HAP-1 (cell line): Measurements from ENCODE around the gene KLF1.
"Not testable (repeated sequence)": the region's sequence is repeated elsewhere in the genome, so short reads cannot be mapped to it uniquely, and the experiment has no call there.

ENCODE experiments used
- DNase-seq, 2 experiments: peaks; one replicate each; pipeline ENCODE4 v3.0.0-alpha.2; 2016 to 2020; ENCODE audit warnings: low spot score in 2 of 2
- H3K27me3 ChIP-seq: fragments of 250-450 bp; sonication (Bioruptor Pico); 2 replicates; pipeline ENCODE4 v1.5.1; 2020; ENCODE audit warnings: low read depth, mild to moderate bottlenecking, moderate library complexity
- H3K36me3 ChIP-seq: fragments of 250-450 bp; sonication (Bioruptor Pico); replicated peaks from 2 replicates; pipeline ENCODE4 v1.5.1; 2020; ENCODE audit warnings: mild to moderate bottlenecking
- H3K4me1 ChIP-seq: fragments of 250-450 bp; sonication (Bioruptor Pico); 2 replicates; pipeline ENCODE4 v1.5.1; 2020; ENCODE audit warnings: mild to moderate bottlenecking
- H3K4me3 ChIP-seq: fragments of 250-450 bp; sonication (Bioruptor Pico); 2 replicates; pipeline ENCODE4 v1.5.1; 2020; ENCODE audit warnings: mild to moderate bottlenecking, moderate library complexity
- H3K9me3 ChIP-seq: fragments of 250-450 bp; sonication (Bioruptor Pico); 2 replicates; pipeline ENCODE4 v1.5.1; 2020; ENCODE audit warnings: mild to moderate bottlenecking, moderate library complexity
- in situ Hi-C: fragments of 300-500 bp; cut with MboI; formaldehyde crosslinking; loops from 3 replicates; pipeline ENCODE4 v1.14.3; 2020; ENCODE audit warnings: low sequenced_read_pairs, inconsistent platforms, mixed read lengths

KLF1 gene

DNA sequence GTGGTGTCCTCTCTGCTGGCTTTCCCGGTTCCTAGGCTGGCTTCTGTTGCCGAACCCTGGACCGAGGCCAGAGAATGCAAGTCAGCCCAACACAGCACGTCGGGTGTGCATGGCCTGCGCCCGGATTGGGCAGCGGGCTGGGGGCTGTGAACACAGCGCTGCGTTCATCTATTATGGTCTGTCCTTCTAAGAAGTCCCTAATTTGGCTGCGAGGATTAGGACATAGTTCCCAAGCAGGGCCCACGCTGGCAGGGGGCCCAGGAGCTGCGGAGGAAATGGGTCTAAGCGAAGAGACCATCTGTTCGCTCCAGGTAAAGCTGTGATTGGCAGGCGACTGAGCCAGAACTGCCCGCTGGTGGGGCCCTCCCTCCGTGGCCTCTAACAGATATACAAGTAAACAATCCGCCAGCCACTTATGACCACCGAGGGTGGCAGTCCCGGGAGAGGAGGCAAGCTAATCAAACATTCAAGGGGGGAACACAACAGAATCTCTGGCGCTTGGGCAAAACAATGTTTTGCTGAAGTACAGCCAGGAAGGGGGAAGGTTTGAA lies 26.1 kb upstream of the KLF1 start:
- Histone ChIP-seq H3K4me3 (no peak overlapping the region), H3K36me3 (no peaks in the 10 kb centered on the region), H3K27me3 (no peaks in the 10 kb centered on the region), H3K9me3 (no peaks in the 10 kb centered on the region; the same call in 1 of the 2 replicates), H3K4me1 (peaks cover 7% of the 10 kb centered on the region)
- in situ Hi-C loops = no loop called here
- DNase-seq = peak in 1 of 2 experiments; percentile 67

DNA sequence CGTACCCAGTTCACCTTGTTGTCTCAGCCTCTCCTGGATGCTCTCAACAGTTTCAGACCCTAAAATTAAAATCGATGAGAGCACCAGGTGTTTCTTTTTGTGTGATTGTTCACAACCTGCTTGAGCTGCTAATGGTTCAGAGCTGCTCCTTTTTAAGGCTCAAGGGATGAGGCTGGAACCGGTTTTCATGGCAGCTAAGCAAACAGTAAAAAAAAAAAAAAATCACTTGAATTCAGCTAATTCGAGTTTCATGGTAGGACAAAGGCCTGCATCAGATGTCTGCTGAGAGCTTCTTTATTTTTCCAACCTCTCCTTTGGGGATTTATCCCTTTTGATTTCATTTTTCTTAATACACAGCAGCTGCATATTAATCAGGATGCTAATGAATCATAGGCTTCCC lies 25.6 kb upstream of the KLF1 start:
- no peak for DNase-seq
- no peaks in the 10 kb centered on the region for H3K36me3 ChIP-seq
- H3K4me1 ChIP-seq = peaks cover 7% of the 10 kb centered on the region
- H3K9me3 ChIP-seq = no peaks in the 10 kb centered on the region
- H3K27me3 ChIP-seq = no peaks in the 10 kb centered on the region
- H3K4me3 ChIP-seq = no peak overlapping the region
- in situ Hi-C loops = no loop called here

DNA sequence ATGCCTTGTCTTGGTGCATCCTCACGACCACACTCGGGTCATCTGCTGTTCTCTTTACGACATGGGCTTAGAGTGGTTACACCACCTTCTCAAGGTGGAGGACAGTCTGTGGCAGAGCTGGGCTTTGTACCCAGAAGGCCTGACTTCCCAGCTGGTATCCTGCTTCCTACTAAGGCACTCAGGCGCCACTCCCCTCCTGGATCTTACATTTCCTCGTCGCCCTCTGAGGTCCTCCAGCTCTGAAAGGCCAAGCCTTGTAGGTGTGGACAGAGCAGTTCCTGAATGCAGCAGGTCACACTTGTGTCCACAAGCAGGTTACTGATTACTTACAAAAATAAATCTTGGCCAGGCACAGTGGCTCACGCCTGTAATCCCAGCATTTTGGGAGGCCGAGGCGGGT lies 20.2 kb upstream of the KLF1 start:
- no peaks in the 10 kb centered on the region for H3K9me3 ChIP-seq
- no peak for DNase-seq
- H3K36me3 ChIP-seq = no peaks in the 10 kb centered on the region
- in situ Hi-C loops = no loop called here
- no peaks in the 10 kb centered on the region; the same call in 1 of the 2 replicates for H3K4me1 ChIP-seq
- no peaks in the 10 kb centered on the region for H3K27me3 ChIP-seq
- no peak overlapping the region for H3K4me3 ChIP-seq

DNA sequence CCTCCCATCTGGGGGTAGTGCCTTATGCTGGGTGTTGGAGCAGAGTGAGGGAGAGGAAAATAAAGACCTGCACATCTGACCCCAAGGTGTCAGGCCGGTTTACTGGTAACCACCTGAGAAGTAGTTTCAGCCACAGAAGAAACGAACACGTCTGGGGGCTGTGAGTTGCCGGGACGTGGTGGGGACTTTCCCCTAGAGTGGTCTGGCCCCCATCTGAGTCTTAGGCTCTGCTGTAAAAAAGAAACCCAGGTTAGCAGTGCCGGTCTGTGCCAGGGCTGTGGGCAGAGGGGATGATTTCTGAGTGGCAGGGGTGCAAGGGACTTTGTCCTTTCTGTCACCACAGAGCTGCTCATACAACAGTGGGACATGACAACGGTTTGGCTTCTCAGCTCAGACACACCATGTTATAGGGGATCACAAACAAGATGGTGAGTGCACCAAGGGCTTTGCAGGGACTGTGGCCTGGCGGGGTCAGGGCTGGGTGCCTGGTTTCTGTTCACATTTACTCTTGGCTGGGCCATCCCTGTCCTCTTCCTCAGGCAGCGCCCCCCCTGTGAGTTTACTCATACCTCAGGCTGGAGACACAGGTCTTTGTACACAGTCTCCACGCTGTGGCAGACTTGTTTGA lies 13.0 kb upstream of the KLF1 start:
- in situ Hi-C loops = no loop called here

DNA sequence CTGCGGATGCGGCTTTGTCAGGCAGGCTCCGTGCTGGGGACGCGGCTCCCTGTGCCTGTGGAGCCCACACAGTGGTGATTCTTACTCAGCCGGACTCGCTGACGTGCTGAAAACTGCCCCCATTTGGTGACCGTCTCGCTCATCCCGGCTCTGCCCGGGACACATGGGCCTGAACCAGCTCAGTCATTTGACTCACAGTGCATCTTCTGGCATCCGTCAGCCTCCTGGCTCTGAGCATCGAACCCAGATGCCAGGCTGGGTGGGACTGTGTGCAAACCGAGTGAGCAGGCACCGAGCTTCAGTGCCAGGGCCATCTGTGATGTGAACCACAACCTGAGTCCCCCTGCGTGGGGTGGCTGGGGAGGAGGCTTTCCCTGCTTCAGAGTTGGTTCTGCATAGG lies 9.5 kb upstream of the KLF1 start:
- Histone ChIP-seq H3K9me3 (no peaks in the 10 kb centered on the region), H3K27me3 (no peaks in the 10 kb centered on the region), H3K4me3 (no peak overlapping the region), H3K4me1 (peaks cover 3% of the 10 kb centered on the region; the same call in 1 of the 2 replicates), H3K36me3 (peaks cover 29% of the 10 kb centered on the region)
- in situ Hi-C loops = no loop called here
- no peak for DNase-seq

More for the DNA sequence above, 13.0 kb upstream of the KLF1 start:
- no peak for DNase-seq
- no peaks in the 10 kb centered on the region for H3K27me3 ChIP-seq
- no peaks in the 10 kb centered on the region for H3K4me1 ChIP-seq
- H3K36me3 ChIP-seq = peaks cover 18% of the 10 kb centered on the region
- no peak overlapping the region for H3K4me3 ChIP-seq
- H3K9me3 ChIP-seq = no peaks in the 10 kb centered on the region

DNA sequence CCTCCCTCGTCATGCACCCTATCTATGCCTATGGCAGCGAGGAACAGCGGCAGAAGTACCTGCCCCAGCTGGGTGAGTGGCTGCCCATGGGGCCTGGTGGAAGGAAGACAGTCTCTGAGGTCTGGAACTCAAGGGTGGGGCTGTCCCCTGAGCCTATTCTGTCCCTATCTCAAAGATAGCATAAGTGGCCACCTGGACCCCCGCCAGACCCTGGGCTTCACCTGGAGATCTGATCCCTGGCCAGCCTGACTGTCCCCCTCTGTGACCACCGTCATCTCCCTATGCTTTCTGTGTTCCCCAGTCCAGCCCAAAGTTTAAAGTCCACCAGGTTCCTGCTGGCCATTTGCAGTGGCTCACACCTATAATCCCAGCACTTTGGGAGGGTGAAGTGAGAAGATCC lies 6.6 kb upstream of the KLF1 start:
- in situ Hi-C loops = no loop called here
- H3K27me3 ChIP-seq = no peaks in the 10 kb centered on the region

DNA sequence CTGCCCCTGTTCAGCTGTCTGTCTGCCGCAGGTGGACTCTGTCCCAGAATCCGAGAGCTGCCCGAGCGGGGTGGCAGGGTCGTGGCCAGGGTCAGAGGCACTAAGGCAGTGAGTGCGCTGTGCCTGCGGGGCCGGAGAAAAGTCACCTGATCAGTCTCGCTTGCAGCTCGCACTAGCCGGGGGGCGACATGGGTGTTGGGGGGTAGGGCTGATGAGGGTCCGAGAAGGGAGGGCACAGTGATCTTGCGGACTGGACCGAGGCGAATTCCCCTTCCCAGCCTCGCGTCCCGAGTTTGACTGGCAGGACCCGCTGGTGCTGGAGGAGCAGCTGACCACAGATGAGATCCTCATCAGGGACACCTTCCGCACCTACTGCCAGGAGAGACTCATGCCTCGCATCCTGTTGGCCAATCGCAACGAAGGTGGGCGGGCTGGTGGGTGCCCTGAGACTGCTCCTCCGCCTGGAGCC lies 4.6 kb upstream of the KLF1 start:
- peaks cover 5% of the 10 kb centered on the region; the same call in 1 of the 2 replicates for H3K4me1 ChIP-seq
- peak overlapping the region; percentile 74 for H3K4me3 ChIP-seq
- no peaks in the 10 kb centered on the region for H3K9me3 ChIP-seq
- no peaks in the 10 kb centered on the region for H3K27me3 ChIP-seq
- no peak for DNase-seq
- peaks cover 23% of the 10 kb centered on the region for H3K36me3 ChIP-seq
- in situ Hi-C loops = no loop called here

More for the DNA sequence above, 6.6 kb upstream of the KLF1 start:
- DNase-seq = no peak
- no peak overlapping the region for H3K4me3 ChIP-seq
- H3K9me3 ChIP-seq = no peaks in the 10 kb centered on the region
- peaks cover 26% of the 10 kb centered on the region for H3K36me3 ChIP-seq
- H3K4me1 ChIP-seq = peaks cover 5% of the 10 kb centered on the region; the same call in 1 of the 2 replicates

DNA sequence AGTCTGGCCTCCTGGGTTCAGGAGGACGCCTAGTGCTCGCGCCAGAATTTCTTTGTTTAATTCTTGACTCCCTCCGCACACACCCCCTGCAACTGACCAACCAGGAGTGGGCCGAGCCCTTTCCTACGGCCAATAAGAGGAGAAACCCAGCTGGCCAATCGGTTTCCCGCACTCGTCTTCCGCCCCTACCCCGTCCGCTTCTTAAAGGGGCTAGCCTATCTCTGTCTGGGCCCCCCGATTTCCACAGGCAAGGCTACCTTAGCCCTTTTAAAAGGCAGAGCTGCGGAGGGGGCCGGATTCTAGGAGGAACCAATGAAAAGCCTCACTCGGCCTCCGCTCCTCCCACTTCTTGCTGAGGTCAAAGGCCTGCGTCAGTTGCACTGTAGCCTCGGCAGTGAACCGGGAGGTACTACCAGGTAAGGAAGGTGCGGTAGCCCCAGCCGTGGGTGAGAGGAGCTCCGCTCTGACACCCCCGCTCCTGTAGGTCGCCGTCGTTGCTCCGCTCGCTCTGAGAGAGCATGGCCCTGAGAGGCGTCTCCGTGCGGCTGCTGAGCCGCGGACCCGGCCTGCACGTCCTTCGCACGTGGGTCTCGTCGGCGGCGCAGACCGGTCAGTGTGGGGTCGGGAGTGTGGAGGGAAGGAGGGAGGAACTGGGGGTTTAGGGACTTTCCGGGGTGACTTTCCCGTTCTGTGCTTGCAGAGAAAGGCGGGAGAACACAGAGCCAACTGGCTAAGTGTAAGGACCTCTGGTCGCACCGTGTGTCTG lies 4.0 kb upstream of the KLF1 start, which contains the start of gene GCDH:
GCDH (plus strand) TSS at position 374 of the 766 bp plus-strand sequence; CDS start at position 519, 145 bp downstream.
- DNase-seq = peak; percentile 99
- in situ Hi-C loops = no loop called here
- Histone ChIP-seq H3K4me1 (peaks cover 5% of the 10 kb centered on the region; the same call in 1 of the 2 replicates), H3K27me3 (no peaks in the 10 kb centered on the region), H3K9me3 (no peaks in the 10 kb centered on the region), H3K4me3 (peak within 1 kb of the TSS; percentile 74), H3K36me3 (peaks cover 17% of the 10 kb centered on the region)

DNA sequence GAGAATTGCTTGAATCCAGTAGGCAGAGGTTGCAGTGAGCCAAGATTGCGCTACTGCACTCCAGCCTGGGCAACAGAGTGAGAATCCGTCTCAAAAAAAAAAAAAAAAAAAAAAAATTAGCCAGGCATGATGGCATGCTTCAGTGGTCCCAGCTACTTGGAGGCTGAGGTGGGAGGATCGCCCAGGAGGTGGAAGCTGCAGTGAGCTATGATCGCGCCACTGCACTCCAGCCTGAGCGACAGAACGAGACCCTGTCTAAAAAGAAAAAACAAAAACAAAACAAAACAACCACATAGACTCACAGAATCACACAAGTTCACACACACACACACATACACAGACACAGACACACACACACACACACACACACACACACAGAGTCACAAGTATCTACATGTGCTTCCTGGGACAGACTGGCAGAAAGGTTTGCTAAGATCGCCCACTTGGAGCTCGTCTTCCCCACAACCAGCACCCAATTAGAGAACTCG lies 3.3 kb upstream of the KLF1 start:
- H3K4me1 ChIP-seq, H3K27me3 ChIP-seq, DNase-seq, in situ Hi-C loops, H3K9me3 ChIP-seq: not testable (repeated sequence)
- Histone ChIP-seq H3K36me3 (peaks cover 15% of the 10 kb centered on the region; the same call in 1 of the 2 replicates), H3K4me3 (peak overlapping the region; percentile 74)

DNA sequence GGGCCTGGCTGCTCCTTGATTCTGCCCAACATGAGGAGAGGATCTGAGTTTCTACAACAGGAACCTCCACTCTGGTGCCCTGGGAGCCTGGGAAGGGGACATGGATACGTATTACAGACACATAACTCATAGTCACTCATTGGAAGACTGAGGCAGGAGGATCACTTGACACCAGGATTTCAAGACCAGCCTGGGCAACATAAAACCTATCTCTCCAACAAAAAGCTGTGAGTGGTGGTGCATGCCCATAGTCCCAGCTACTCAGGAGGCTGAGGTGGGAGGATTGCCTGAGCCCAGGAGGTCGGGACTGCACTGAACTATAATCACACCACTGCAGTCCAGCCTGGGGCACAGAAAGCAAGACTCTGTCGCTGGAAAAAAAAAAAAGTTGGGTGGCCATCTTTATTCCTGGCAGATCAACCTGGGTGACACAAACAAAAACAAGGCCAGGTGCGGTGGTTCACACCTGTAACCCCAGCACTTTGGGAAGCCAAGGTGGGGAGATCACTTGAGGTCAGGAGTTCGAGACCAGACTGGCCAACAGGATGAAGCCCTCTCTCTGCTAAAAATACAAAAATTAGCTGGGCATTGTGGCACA lies 1.1 kb upstream of the KLF1 start:
- Histone ChIP-seq H3K4me1 (peaks cover 5% of the 10 kb centered on the region; the same call in 1 of the 2 replicates), H3K4me3 (no peak overlapping the region), H3K36me3 (peaks cover 2% of the 10 kb centered on the region; the same call in 1 of the 2 replicates), H3K27me3 (no peaks in the 10 kb centered on the region), H3K9me3 (peaks cover 5% of the 10 kb centered on the region)
- no peak for DNase-seq
- in situ Hi-C loops = no loop called here

DNA sequence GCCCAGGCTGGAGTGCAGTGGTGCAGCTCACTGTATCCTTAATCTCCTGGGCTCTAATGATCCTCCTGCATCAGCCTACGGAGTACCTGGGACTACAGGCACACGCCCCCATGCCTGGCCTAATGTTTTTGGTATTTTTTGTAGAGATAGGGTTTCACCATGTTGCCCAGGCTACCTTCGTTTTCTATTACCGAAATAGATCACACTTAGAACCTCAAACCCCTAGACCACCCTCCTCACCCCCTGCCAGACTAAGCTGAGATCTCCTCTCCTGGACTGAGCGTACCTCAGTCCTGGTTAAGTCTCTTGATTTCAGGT lies 391 bp downstream of the KLF1 start:
- in situ Hi-C loops = no loop called here
- peaks cover 4% of the 10 kb centered on the region; the same call in 1 of the 2 replicates for H3K4me1 ChIP-seq
- DNase-seq = no peak
- no peak overlapping the region for H3K4me3 ChIP-seq
- peaks cover 5% of the 10 kb centered on the region for H3K9me3 ChIP-seq
- H3K27me3 ChIP-seq = no peaks in the 10 kb centered on the region
- no peaks in the 10 kb centered on the region for H3K36me3 ChIP-seq

DNA sequence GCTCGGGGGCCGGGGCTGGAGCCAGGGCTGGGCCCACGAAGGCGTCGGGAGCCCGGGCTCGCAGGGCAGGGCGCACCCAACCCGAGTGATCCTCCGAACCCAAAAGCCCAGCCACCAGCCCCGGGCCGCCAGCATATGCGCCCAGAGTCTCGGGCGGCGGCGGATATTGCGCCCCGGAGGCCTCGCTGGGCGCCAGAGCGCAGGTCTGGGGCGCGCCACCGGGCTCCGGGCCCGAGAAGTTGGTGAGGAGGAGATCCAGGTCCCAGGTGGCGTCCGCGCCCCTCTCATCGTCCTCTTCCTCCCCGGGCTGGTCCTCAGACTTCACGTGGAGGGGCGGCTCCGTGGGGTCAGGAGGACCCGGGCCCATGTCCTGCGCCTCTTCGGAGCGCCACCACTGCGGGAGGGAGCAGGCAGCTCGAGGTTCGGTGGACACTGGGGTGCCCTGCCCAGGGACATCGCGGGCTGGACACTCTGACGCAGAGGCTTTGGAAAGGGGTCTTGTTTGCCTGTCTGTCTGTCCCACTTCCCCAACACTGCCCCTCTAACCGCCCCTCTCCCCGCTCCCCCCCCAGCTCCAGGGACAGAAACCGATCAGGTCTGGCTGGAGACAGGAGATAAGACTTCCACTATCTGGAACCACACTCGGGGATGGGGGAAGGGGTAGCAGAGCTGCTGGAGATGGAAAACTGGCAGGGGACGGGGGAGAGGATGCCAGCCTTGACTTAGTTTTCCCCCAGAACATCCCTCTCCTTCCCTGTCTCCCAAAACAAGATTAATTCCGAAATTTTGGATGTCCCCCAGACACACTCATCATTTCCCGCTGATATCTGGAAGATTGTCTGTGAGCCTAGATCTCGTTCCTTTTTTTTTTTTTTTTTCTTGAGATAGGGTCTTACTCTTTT lies 1.0 kb downstream of the KLF1 start:
- in situ Hi-C loops = no loop called here

More for the DNA sequence above, 1.0 kb downstream of the KLF1 start:
- Histone ChIP-seq H3K4me1 (peaks cover 4% of the 10 kb centered on the region; the same call in 1 of the 2 replicates), H3K4me3 (no peak overlapping the region), H3K27me3 (no peaks in the 10 kb centered on the region), H3K36me3 (no peaks in the 10 kb centered on the region), H3K9me3 (peaks cover 5% of the 10 kb centered on the region)
- no peak for DNase-seq
